ENCODE results near the gene AGPAT1. TPM values are rescaled to one million over a fixed set of nuclear protein-coding genes. Genes with fewer than 3 reads are reported as not detected.
A peak's percentile ranks its signal among the peaks of the same experiment; 100 is the strongest.
"Not testable (repeated sequence)": the region's sequence is repeated elsewhere in the genome, so short reads cannot be mapped to it uniquely, and the experiment has no call there.

The AGPAT1 gene
- total RNA-seq, 1 donor from 2014 or later, result 11.9 TPM

DNA sequence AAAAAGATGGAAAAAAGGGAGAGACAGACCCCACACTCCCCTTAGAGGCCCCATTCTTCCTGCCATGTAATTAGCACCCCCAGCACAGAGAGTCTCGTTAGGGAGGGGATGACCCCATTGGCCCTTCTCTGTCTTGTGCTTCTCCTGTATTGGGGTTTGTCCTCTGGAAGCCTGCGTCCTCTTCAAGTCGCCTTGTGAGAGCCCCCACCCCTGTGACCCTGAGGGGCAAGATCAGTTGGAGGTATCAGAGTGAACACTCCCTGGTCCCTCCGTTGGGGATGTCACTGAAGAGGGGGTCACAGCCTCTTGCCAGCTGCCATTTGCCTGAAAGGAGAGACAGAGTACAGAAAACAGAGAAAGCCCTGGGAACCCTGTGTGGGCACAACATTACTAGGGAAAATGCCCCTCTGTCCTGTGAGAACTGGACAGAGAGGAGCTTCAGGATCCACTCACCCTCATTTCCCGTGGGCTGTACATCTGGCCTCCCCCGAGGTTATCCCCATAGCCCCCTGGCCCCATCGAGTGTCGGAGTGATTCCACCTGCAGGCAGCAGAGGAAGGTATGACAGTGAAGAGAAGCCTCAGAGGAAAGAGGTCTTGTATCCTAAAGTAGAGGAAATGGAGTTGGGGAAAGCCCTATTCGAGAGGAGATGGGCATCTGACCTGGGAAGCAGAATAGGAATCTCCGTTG lies 10.4 kb upstream of the AGPAT1 start:
- not testable (repeated sequence) for DNase-seq (ENCODE audit: low read depth in 2 of 2)

DNA sequence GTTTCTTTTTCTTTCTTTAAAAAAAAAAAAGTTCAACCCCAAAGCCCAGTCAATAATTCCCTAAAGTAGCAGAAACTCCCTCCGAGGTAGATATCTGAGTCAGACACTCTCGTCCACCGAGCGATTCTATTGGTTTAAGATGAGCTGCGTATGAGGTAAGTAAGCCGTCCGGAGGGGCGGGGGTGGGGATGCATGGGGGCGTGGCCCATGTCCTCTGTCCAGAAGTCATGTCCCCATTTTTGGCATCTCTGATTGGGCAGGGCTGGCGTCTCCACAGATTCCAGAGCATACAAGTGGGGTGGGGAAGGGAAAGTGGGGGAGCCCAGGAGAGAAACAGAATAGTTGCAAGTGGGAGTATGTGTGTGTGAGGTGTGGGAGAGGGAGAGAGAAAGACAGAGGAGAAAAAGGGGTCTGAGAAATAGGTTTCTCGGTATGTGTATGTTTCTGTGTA lies 9.8 kb upstream of the AGPAT1 start:
- DNase-seq (ENCODE audit: low read depth in 2 of 2), result peak; percentile 77 to 91

DNA sequence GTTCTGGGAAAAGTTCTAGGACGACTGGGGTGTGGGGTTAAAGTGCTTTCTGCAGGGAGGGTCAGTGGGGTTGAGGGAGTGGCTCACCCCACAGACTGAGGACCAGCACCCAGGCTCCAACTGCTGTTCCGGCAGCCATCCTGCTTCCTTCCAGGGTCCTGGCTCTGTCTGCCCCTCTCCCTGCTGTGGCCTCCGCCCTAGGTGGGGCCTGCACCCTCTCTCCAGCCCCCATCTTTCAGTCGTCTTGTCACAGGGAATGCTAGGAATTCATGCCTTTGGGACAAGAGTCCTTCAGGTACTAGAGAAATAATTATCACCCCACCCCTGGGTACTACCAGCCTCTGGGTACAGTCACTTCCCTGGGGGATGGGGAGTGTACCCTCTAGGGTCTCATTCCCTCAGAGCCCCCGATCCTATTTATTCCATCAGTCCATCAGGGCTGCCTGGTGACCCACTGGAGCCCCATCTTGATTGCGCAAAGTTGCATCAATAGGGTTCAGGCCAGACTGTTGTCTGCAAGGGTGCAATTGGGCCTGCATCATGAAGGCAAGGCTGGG lies 8.3 kb upstream of the AGPAT1 start, which contains the start of gene AGER:
Gene AGER (minus strand): TSS at position 170 of the 557 bp plus-strand sequence. CDS start 31 bp downstream, at position 139.
- DNase-seq (ENCODE audit: low read depth in 2 of 2), result no peak

DNA sequence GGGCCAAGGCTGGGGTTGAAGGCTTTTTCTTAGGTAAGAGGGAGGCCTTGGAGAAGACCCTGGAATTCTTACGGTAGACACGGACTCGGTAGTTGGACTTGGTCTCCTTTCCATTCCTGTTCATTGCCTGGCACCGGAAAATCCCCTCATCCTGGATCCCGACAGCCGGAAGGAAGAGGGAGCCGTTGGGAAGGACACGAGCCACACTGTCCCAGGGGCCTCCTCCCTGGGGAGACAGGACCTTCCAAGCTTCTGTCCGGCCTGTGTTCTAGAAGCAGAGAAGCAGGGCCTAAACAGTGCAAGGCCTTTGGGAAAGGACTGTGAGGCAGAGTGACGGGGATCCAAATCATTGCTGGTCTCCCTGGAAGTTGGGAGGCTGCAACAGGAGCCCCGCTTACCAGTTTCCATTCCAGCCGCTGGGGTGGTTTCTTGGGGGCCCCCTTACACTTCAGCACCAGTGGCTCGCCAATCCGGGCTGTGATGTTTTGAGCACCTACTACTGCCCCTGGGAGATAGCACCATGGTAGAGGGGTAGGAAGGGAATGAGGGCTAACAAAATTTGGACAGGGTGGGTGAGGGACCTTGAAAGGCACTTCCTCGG lies 7.7 kb upstream of the AGPAT1 start:
- no peak for DNase-seq (ENCODE audit: low read depth in 2 of 2)

DNA sequence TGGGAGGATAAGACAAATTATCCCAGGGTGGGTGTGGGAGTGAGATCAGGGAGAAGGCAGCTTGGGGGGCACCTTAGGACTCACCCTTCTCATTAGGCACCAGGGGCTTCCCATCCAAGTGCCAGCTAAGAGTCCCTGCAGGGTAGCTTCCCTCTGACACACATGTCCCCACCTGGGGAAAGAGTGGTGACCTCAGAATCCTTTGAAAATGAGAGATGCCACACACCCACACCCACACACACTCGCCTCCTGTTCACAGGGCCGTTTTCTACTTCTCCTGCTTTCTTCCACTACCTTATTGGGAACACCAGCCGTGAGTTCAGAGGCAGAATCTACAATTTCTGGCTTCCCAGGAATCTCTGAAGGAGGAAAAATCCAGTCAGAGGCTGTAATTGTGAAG lies 7.1 kb upstream of the AGPAT1 start:
- DNase-seq (ENCODE audit: low read depth in 2 of 2), result no peak

DNA sequence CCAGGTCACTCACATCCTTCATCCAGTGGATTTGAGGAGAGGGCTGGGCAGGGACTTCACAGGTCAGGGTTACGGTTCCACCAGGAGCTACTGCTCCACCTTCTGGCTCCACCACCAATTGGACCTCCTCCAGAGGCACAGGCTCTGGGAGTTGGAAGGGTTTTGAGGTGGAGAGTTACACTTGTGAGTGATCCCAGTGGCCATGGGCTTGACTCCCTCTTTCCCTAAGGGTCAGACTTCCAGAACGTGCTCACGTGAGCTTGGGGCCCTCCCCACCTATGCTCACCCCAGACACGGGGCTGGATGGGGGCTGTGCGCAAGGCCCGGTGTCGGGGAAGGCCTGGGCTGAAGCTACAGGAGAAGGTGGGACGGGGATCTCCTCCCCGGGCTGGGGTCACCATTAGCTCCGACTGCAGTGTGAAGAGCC lies 6.7 kb upstream of the AGPAT1 start:
- DNase-seq (ENCODE audit: low read depth in 2 of 2), result no peak

DNA sequence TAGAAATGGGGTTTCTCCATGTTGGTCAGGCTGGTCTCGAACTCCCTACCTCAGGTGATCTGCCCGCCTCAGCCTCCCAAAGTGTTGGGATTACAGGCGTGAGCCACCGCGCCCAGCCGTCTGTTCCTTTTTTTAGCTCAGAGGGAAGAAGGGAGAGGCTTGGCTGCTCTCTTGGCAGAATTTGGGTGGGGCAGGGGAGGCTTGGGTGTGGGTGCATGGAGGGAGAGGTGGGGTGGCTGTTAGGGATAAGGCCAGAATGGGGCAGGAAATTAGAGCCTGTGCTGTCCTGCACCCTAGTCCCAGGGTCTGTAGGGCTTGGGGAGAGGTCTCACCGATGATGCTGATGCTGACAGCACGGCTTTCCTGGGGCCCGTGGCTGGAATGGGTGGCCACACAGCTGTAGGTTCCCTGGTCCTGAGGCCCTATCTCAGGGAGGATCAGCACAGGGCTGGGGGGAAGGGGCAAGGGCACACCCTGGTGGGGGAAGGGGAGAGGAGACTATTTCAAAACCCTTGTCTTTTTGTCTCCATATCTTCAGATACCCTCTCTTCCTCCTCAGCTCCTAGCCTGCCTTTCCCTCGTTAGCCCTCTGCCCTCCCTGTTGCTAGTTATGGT lies 6.1 kb upstream of the AGPAT1 start:
- DNase-seq (ENCODE audit: low read depth in 2 of 2), result no peak

DNA sequence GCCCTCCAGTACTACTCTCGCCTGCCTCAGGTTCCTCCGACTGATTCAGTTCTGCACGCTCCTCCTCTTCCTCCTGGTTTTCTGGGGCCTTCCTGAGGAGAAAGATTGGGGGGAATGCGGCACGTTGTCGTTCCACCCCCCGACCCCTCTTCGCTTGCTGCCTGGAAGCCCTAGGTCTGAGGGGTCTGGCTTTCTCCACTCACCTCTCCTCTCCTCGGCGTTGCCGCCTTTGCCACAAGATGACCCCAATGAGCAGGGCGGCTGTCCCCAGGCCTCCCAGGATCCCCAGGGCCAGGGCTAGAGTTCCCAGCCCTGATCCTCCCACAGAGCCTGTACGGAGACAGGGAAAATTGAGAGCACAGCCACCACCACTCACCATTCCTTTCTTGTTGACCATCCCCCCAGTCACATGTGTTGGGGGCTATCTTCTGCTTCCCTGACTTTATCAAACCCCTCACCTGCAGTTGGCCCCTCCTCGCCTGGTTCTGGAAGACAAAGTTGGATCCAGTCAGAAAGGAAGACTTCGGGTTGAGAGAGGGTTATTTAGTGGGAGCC lies 5.3 kb upstream of the AGPAT1 start:
- DNase-seq (ENCODE audit: low read depth in 2 of 2), result no peak

DNA sequence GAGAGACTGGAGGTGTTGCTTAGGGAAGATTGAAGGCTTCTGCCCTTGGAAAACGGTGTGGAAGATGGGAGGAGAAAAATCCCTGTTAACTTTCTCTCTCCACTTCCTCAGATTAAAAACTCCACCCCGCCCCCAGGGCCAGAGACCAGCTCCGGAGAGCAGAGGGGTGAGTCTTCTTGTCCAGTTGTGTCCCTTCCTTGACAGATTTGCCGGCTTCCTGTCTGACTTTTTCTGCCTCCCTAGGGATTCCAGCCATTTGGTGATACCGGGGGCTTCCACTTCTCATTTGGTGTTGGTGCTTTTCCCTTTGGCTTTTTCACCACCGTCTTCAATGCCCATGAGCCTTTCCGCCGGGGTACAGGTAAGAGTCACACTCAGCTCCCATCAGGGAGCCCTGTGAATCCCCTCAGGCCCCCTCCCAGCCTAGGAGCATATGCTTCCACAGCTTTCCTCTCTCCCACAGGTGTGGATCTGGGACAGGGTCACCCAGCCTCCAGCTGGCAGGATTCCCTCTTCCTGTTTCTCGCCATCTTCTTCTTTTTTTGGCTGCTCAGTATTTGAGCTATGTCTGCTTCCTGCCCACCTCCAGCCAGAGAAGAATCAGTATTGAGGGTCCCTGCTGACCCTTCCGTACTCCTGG lies 4.0 kb upstream of the AGPAT1 start:
- DNase-seq (ENCODE audit: low read depth in 2 of 2), result no peak

DNA sequence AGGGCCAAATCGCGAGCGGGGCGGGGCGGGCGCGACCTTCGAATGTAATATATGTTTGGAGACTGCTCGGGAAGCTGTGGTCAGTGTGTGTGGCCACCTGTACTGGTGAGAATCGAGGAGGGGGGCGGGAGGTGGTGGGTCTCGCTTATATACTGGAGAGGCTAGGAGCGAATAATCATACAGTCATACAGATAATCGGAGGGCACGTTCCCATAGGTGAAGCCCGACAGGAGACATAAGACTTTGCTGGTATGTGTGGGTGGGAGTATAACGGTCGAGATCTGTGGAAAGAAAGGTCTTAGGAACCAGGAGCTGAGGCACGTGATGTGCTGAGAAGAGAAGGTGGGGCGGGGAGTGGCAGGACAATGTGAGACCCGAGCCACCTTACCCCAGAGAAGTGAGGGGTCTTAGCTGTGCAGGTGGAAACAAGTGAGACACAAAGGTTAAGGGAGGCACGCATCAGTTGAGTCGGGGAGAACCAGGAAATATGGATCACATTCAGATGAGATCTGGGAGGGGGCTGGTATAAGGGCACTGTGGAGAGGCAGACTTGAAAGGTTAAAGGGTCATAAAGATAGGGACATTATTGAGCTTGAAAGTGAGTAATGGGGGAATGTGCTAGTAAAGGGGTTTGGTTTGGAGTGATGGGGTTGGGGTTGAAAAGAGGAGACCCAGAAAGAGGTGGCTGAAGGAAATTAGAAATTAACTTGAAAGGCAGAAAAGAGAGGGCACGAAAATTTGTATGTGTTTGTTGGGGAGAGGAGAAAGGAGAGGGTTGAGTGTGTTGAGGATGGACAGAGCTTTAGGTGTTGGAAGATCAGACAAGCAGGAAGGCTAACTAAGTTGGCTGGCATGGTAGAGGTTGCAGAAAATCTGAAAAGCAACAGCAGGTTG lies 2.9 kb upstream of the AGPAT1 start:
- peak; percentile 27 to 44 for DNase-seq (ENCODE audit: low read depth in 2 of 2)

DNA sequence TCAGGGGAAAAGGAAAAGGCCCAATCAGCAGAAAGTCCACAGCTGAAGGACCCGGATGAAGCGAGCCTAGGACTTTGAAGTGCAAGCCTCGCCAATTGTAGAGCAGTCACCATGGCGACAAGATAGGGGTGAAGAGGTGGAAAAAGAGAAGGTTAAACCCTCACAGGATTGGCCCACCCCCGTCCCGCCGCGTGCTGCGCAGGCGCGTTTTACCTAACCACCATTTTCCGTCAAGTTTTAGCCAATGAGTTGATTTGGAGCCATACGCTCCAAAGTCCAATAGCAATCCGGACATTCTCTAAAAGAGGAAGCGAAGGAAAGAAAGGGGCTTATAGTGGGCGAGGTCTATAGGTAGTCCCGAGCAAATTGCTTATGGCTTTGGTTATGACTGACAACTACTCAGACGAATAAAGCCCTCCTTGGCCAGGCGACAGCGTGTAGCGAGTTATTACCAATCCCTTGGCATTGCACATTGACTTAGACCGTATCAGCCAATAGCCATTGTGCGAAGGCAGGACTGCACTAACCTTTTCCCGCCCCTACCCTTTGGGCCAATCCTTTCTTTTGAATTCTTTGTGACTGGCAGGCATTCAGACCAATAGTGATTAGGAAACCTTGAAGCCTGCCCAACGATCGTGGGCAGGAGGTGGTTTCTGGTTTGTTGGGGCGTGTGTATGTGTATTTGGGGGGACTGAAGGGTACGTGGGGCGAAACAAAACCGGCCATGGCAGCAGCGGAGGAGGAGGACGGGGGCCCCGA lies 2.1 kb upstream of the AGPAT1 start, which contains the start of gene RNF5:
Gene RNF5 (plus strand): TSS at position 618 of the 759 bp plus-strand sequence. CDS start 107 bp downstream, at position 725.
- DNase-seq (ENCODE audit: low read depth in 2 of 2), result peak; percentile 100

DNA sequence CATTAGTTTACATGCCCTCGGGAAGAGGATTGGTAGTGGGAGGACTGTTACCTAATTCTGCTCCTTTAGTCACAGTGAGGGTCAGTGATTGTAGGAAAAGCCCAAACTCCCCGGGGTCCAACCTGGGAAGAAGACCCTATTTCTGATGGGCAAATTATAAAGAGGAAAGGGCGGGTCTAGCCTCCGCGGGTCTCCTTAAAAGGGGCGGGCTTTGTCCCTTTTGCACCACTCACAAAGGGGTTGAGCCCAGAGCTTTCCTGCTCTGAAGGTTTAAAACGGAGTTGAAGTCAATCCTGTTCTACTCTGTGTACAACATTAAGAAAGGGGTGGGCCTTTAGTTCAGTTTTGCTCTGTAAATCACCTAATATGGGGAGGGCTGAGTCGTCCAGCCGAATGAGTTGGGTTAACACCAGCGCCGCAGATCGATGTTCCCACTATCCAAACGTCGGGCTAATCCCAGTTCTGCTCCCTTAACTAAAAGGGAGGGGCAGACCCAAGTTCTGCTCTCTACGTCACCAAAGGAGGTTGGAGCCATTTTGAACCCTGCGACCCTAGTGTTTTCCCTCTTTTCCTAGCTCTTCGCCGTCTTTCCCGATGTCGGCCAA lies 1.4 kb upstream of the AGPAT1 start:
- DNase-seq (ENCODE audit: low read depth in 2 of 2), result peak in 1 of 2 donors; percentile 73

DNA sequence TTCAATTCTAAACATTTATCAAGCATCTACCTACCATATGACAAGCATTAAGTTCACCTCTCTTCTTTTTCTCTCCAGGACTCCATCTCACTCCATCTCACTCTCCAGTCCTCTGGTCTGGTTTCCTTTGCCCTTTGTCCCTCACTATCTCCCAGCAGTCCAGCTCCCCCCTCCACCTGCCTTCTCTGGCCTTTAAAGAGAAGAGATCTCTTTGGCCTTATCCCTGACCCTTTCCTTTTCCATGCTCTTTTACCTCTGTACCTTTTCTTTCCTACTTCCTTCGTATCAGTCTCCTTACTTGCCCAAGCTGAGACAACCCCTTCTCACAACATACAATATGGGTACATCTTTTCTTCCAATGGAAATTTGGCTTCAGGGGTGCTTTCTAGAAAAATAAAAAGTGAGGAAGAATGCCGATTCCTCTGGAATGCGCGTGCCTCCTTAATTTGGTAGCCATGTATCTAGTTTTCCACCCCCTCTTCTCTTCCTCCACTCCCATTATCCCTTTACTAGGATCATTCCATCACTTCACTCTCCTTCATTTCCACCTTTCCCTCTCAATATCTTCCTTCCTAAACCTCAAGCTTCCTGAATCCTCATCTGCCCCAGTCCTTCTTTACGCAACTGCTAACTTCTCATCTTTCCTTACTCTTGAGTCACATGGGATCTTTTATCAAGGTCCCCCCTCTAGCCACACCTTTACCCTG lies 745 bp upstream of the AGPAT1 start:
- no peak for DNase-seq (ENCODE audit: low read depth in 2 of 2)

DNA sequence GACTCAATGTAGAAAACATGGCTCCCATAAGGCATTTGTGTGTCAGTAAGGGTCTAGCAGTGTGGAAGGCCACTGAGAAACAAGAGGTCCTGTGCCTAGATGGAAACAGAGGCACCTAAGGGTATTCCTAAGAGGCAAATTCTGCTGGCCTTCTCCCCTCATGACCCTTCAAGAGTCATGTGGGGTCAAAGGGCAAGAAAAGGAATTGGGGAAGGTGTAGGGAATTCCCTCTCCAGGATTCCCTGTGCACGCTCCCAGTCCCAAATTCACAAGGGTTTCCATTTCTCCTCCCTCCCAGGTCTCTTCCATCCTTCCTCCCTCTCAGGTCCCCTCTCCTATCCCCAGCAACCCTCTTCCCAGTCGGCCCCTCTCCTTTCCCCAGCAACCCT lies 568 bp downstream of the AGPAT1 start:
- DNase-seq (ENCODE audit: low read depth in 2 of 2), result no peak

DNA sequence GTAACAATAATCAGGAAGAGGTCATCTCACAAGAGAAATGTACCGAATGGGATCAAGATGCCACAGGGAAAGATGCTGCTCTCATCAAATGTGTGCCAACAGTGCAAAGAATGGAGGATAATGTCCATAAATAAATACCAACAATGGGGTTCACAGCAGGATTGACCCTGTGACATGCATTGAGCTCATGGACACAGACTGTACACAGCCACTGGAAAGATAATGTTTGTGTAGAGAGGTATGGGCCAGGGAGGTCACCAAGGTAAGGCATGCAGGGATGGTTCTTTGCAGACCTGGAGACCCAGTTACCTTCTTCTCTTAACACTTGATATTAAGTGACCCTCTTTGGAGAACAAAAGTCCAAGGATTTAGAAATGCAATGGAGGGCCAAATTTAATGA lies 1.5 kb downstream of the AGPAT1 start:
- no peak for DNase-seq (ENCODE audit: low read depth in 2 of 2)

DNA sequence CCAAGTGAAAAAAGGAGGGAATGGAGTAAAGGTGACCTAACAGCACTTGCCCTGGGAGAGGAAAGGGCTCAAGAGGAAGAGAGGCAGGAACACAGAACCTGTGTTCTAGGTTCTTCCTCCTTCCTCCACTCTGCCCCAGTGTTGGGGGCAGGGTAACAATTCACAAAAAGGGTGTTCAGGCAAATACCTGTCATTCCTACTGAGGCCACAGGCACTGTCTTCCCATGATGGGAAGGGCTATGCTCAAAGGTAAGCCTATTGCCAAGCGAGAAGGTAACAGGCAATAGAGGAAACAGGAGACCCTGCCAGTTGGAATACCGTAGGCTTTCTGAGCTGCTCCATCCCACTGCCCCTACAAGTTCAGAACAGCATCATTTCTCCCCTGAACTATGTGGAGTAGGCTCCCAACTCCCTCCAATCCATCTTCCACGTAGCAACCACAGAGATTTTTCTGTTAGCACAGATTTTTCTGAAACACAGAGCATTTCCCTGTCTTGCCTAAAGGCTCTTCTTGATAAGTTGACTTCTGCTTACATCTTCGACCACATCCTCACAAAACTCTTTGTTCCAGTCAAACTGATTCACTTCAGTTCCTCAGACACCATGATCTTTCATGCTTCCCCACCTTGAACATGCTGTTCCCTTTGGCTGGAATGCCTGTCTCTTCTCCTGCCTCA lies 2.7 kb downstream of the AGPAT1 start:
- DNase-seq (ENCODE audit: low read depth in 2 of 2), result no peak

DNA sequence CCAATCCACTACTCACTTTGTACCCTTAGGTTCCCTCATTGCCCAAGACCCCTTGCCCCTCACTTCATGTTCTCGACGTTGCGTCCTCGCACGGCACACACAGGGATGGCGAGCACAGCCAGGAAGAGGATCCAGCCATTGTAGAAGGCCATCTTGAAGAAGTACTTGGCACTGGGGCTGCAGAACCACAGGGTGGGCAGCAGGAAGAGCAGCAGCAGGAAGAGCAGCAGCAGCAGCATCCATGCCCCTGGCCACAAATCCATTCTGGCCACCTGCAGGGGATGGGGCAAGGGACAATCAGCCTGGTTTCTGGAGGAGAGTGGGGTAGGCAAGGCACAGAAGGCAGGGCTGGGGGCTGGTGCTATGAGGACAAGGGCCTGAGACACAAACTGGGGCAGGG lies 4.7 kb downstream of the AGPAT1 start:
- DNase-seq (ENCODE audit: low read depth in 2 of 2), result no peak

DNA sequence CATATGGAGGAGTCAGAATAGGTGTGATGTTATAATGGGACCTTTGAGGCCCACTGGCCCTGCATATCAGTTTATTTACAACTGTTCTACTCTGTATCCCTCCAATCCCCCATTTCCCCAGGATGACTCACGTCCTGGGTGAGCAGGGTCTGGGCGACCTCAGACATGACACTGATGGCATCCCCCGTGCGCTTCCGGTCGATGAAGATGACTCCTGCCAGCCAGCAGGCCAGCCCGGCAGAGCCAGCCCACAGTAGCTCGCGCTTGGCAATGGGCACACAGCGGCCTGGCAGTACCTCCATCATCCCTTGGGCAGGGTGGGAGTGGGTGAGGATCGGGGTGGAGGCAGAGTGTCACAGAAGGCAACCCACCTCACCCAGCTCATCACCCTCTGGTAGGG lies 5.6 kb downstream of the AGPAT1 start:
- no peak for DNase-seq (ENCODE audit: low read depth in 2 of 2)

Measured in lung microvascular endothelial cell (primary cell).